ENCODE measurements around the gene A2M. TPM values are rescaled to one million over a fixed set of nuclear protein-coding genes. Genes with fewer than 3 reads are reported as not detected.

A2M gene
- total RNA-seq, 2 donors from 2014 or later = 340 to 683 TPM

DNA sequence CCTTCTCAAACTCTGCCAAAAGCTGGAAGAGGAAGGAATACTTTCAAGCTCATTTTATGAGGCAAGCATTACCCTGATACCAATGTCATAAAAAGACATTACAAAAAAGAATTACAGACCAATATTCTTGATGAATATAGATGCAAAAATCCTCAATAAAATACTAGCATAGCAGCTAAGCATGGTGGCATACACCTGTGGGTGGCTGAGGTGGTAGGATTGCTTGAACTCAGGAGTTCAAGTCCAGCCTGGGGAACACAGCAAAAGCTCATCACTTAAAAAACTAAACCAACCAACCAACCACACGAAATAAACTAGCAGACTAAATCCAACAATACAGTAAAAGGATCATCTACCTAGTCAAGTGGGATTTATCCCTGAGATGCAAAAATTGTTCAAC lies 29.6 kb downstream of the A2M start:
- H3K36me3 ChIP-seq = peaks cover 93% of the 10 kb centered on the region
- peaks cover 0 to 15% of the 10 kb centered on the region in 2 donors for H3K9me3 ChIP-seq
- no peaks in the 10 kb centered on the region for H3K27me3 ChIP-seq
- no peaks in the 10 kb centered on the region for H3K4me1 ChIP-seq
- TF ChIP-seq, protein P1, sequence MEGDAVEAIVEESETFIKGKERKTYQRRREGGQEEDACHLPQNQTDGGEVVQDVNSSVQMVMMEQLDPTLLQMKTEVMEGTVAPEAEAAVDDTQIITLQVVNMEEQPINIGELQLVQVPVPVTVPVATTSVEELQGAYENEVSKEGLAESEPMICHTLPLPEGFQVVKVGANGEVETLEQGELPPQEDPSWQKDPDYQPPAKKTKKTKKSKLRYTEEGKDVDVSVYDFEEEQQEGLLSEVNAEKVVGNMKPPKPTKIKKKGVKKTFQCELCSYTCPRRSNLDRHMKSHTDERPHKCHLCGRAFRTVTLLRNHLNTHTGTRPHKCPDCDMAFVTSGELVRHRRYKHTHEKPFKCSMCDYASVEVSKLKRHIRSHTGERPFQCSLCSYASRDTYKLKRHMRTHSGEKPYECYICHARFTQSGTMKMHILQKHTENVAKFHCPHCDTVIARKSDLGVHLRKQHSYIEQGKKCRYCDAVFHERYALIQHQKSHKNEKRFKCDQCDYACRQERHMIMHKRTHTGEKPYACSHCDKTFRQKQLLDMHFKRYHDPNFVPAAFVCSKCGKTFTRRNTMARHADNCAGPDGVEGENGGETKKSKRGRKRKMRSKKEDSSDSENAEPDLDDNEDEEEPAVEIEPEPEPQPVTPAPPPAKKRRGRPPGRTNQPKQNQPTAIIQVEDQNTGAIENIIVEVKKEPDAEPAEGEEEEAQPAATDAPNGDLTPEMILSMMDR (IDR thresholded peaks at IDR 0.05) = no peak
- no peak for DNase-seq (ENCODE audit: low spot score)
- H3K27ac ChIP-seq = no peak overlapping the region
- H3K4me3 ChIP-seq = no peak overlapping the region

DNA sequence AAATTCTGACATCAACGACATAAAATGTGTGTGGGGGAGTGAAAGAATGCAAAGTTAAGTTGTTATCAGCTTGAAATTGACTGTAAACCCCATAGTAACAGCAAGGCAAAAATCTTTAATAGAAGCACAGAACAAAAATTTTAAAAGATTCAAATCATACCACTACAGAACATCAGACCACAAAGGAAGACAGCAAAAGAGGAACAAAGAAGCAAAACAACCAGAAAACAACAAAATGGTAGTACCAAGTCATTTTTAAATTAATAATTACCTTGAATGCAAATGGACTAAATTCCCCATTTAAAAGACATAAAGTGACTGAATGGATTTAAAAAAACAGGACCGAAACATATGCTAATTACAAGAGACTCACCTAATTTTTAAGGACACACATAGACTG lies 31.3 kb downstream of the A2M start:
- Histone ChIP-seq H3K9me3 (peaks cover 0 to 15% of the 10 kb centered on the region in 2 donors), H3K36me3 (peaks cover 87% of the 10 kb centered on the region), H3K4me1 (no peaks in the 10 kb centered on the region), H3K4me3 (no peak overlapping the region), H3K27me3 (no peaks in the 10 kb centered on the region), H3K27ac (no peak overlapping the region)
- no peak for DNase-seq (ENCODE audit: low spot score)
- TF ChIP-seq, protein P1 (IDR thresholded peaks at IDR 0.05) = no peak

DNA sequence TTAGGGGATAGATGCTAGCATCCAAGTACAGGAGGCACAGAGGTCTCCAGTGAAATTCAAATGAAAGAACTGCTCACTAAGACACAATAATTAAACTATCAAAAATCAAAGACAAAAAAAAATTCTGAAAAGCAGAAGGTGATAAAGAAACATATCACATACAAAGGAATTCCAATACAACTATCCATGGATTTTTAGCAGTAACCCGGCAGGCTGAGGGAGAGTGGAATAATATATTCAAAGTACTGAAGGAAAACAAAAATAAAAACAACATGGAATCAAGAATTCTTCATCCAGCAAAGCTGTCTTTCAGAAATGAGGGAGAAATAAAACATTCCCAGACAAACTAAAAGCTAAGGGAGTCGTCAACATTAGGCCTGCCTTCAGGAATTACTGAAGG lies 31.9 kb downstream of the A2M start:
- H3K9me3 ChIP-seq = peaks cover 0 to 15% of the 10 kb centered on the region in 2 donors
- H3K27me3 ChIP-seq = no peaks in the 10 kb centered on the region
- H3K4me1 ChIP-seq = no peaks in the 10 kb centered on the region
- no peak overlapping the region for H3K4me3 ChIP-seq
- H3K36me3 ChIP-seq = peaks cover 87% of the 10 kb centered on the region
- DNase-seq (ENCODE audit: low spot score) = no peak
- TF ChIP-seq, protein P1 (IDR thresholded peaks at IDR 0.05) = no peak
- H3K27ac ChIP-seq = no peak overlapping the region

DNA sequence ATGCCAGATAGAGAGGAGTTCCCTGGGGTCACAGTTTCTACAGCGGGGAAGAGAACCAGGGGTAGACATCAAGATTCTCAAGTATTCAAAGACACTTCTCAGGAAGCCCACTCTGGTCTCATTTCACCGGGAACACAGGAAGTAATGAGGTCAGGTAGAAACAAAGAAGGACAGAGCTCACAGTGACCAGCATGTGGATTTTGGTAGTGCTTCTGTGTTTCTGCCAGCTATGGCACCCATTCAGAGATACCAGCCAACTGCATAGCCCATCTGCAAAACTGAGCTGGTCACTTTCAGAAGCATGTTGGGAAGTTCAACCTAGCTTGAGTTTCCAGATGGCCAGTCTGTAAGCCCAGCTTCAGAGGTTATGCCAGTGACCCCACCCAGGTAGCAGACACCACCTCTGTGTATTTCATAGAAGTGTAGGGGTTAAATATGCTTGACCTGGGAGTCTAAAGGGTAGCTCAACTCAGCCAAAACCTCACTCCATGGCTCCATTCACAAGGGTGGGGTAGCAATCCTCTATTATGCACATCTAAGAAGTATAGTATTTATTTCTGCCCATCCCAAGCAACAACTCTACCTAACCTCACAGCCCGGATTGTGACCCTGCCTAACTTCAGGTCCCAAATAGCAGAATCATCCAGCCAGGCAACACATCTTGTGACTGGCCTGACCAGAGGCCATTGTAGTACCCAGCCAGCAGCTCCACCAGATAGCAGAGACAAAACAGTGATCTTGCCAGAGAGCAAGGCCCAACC lies 33.9 kb downstream of the A2M start:
- Histone ChIP-seq H3K27me3 (no peaks in the 10 kb centered on the region), H3K4me1 (no peaks in the 10 kb centered on the region), H3K27ac (no peak overlapping the region), H3K9me3 (peaks cover 0 to 15% of the 10 kb centered on the region in 2 donors), H3K36me3 (peaks cover 90% of the 10 kb centered on the region), H3K4me3 (no peak overlapping the region)
- TF ChIP-seq, protein P1 (IDR thresholded peaks at IDR 0.05) = no peak
- no peak for DNase-seq (ENCODE audit: low spot score)

DNA sequence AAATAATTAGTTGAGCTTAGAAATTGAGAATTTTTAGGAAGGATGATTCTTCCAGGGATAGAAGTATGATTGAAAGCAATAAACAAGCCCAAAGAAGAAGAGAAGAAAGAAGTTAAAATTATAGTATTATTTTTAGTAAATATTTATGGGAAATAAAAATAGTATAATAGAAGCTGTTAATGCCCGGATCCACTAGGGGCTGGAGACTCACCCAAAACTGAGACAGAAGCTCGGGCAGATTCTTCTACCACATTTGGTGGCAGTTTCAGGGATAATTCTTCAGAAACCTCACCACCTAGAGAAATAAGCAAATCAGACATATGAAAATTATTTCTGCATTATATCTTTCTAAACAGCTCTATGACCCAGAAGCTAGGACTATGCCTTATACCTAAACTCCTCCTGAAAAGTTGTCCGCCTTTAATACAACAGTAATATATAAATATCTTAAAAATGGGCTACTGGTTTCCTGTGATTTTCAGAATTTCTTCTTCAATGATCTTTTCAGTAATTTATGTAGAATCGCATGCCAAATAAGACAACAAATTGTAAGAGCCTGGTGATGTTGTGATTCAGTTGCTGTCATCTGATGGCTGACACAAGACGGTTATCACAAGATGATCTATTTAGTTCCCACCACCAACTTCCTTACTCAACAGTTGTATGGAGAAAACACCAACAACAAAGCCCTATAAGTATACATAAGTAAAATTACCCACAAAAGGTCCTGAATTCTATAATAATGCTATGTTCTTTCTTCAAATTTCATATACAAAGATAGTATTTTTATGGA lies 35.6 kb downstream of the A2M start:
- no peak for DNase-seq (ENCODE audit: low spot score)
- TF ChIP-seq, protein P1 (IDR thresholded peaks at IDR 0.05) = no peak
- peaks cover 0 to 15% of the 10 kb centered on the region in 2 donors for H3K9me3 ChIP-seq
- H3K4me1 ChIP-seq = no peaks in the 10 kb centered on the region
- no peak overlapping the region for H3K27ac ChIP-seq
- no peak overlapping the region for H3K4me3 ChIP-seq
- peaks cover 90% of the 10 kb centered on the region for H3K36me3 ChIP-seq
- H3K27me3 ChIP-seq = no peaks in the 10 kb centered on the region

Measured in right atrium auricular region (tissue), 2 donors.